Pancreas (tissue), 10 donors: ENCODE results near the gene RAB4B. TPM values are rescaled to one million over a fixed set of nuclear protein-coding genes. Genes with fewer than 3 reads are reported as not detected.

Experiments used
- ATAC-seq, 4 donors: fragments of 200-7000 bp; cut with Tn5 transposase; one replicate each; pipeline versions ENCODE4 v1.8.0 to v1.9.1; 2020; ENCODE audit warnings: mild to moderate bottlenecking in 4 of 4, moderate library complexity in 4 of 4
- DNase-seq, 6 donors: peaks; one replicate each; pipeline ENCODE4 v3.0.0-alpha.2; 2020
- FAIRE-seq: peaks from 2 replicates; lab custom pipeline; 2012; peaks lifted over from hg19 to GRCh38; lab: Jason Lieb, UNC
- H3K27ac ChIP-seq, 4 donors: fragments of 200-600 bp; sonication (generic); 1 replicate in 3 of 4; 2 replicates in 1 of 4; pipeline versions ENCODE4 v1.5.0 to v1.8.0; 2020
- H3K27me3 ChIP-seq, 4 donors: fragments of 200-600 bp; one replicate each; pipeline ENCODE4 v1.8.0; 2021
- H3K36me3 ChIP-seq, 3 donors: fragments of 200-600 bp; sonication (generic) in 1 of 3; one replicate each; pipeline versions ENCODE4 v1.5.0 to v1.8.0; 2020 to 2021
- H3K4me1 ChIP-seq, 3 donors: fragments of 200-600 bp; one replicate each; pipeline ENCODE4 v1.8.0; 2021
- H3K4me3 ChIP-seq, 4 donors: fragments of 200-600 bp; sonication (generic) in 2 of 4; one replicate each; pipeline versions ENCODE4 v1.5.0 to v1.8.0; 2020 to 2021
- H3K9me3 ChIP-seq, 4 donors: fragments of 200-600 bp; one replicate each; pipeline ENCODE4 v1.8.0; 2021
- WGBS, 2 donors: extraction: QIAGEN DNeasy Blood & Tissue Kit; methylation state at CpG; one replicate each; pipeline ENCODE4 v1.1.7; 2013; 5-methylcytosine and 5-hydroxymethylcytosine counted together
- intact Hi-C, 3 donors: fragments of 100-400 bp; cut with DNase I; formaldehyde crosslinking; loops; one replicate each; pipeline versions ENCODE4 v1.11.1 to v1.14.2; 2022
- polyA plus RNA-seq, 2 donors: library from polyadenylated mRNA; stranded (reverse); fragments of 200-250 nt; gene quantifications; one replicate each; pipeline ENCODE4 v1.2.3, GENCODE V29; 2013
- total RNA-seq, 6 donors: library from RNA; stranded (reverse); fragmentation: NEBNext Ultra II Directional in 4 of 6; extraction: Animal tissue kit (Norgen Biotek cat#: 25700) in 4 of 6; gene quantifications; one replicate each; pipeline versions ENCODE4 v1.2.1 to v1.2.4, GENCODE V29; 2021 to 2023
- TF ChIP-seq, protein P1 (sequence below), 4 donors: fragments of 200-600 bp; sonication (generic) in 3 of 4; IDR thresholded peaks; one replicate each; pipeline versions ENCODE4 v1.5.0 to v1.8.0; 2021; ENCODE audit warnings: antibody characterized with exemption in 4 of 4
- donor health status: healthy with polysubstance abuse.
- donor health status: DM: no; HTN: no; CAD: no; lungs with moderate emphysema.
- donor health status: DM: no; HTN: no; CAD: no.
- donor health status: control.
- donor health status: control.
- donor health status: Bipolar disorder and iron deficiency.
- donor health status: DM: yes; HTN: yes; CAD: no.
- donor health status: DM: no; HTN: no; CAD: no.
- donor health status: DM: no; HTN: no; CAD: no.
- donor health status: DM: yes; HTN: yes; CAD: no.

RAB4B gene
- total and polyA plus RNA-seq, 8 donors, result 5.0 to 45.8 (median 10.5) TPM

GRCh38 chr19:40797166-40797962, 19.3 kb downstream of the RAB4B start:
- DNase-seq (no peak), ATAC-seq (no peak), FAIRE-seq (no peak)
- H3K27ac ChIP-seq, result peak overlapping the region; percentile 70 to 92 (median 82)
- TF ChIP-seq, protein P1, sequence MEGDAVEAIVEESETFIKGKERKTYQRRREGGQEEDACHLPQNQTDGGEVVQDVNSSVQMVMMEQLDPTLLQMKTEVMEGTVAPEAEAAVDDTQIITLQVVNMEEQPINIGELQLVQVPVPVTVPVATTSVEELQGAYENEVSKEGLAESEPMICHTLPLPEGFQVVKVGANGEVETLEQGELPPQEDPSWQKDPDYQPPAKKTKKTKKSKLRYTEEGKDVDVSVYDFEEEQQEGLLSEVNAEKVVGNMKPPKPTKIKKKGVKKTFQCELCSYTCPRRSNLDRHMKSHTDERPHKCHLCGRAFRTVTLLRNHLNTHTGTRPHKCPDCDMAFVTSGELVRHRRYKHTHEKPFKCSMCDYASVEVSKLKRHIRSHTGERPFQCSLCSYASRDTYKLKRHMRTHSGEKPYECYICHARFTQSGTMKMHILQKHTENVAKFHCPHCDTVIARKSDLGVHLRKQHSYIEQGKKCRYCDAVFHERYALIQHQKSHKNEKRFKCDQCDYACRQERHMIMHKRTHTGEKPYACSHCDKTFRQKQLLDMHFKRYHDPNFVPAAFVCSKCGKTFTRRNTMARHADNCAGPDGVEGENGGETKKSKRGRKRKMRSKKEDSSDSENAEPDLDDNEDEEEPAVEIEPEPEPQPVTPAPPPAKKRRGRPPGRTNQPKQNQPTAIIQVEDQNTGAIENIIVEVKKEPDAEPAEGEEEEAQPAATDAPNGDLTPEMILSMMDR (IDR thresholded peaks at IDR 0.05), result no peak
- no peaks in the 10 kb centered on the region for H3K36me3 ChIP-seq
- no peaks in the 10 kb centered on the region for H3K27me3 ChIP-seq
- WGBS, 2 donors, result 94 to 96% methylated on average over 14 of the region's 14 CpGs
- intact Hi-C loops, result no loop called here
- H3K4me1 ChIP-seq, result peaks cover 16 to 28% (median 20%) of the 10 kb centered on the region in 3 donors
- H3K4me3 ChIP-seq, result peak overlapping the region in 2 of 4 donors; percentile 31 to 93
- no peaks in the 10 kb centered on the region for H3K9me3 ChIP-seq

- peak overlapping the region; percentile 15 to 93 (median 30) for H3K4me3 ChIP-seq
- no peaks in the 10 kb centered on the region for H3K36me3 ChIP-seq
- H3K27me3 ChIP-seq, result no peaks in the 10 kb centered on the region
- peaks cover 16 to 35% (median 28%) of the 10 kb centered on the region in 3 donors for H3K4me1 ChIP-seq
- TF ChIP-seq, protein P1 (IDR thresholded peaks at IDR 0.05), result peak in 2 of 4 donors; percentile 13 to 18
- 8 to 9% methylated on average over 28 of the region's 28 CpGs for WGBS, 2 donors
- H3K27ac ChIP-seq, result peak overlapping the region; percentile 70 to 92 (median 82)
- DNase-seq (peak; percentile 71 to 89 (median 74)), FAIRE-seq (no peak), ATAC-seq (peak; percentile 29 to 59 (median 54))
- no peaks in the 10 kb centered on the region for H3K9me3 ChIP-seq
- intact Hi-C loops, result no loop called here
Measured at GRCh38 chr19:40797963-40798682, 20.1 kb downstream of the RAB4B start.

GRCh38 chr19:40798683-40799557, 20.9 kb downstream of the RAB4B start, which contains the start of gene EGLN2:
Gene EGLN2 (plus strand): TSS chr19:40799191. CDS start chr19:40800573, 1,382 bp downstream.
- peak within 1 kb of the TSS; percentile 76 to 93 (median 90) for H3K4me3 ChIP-seq
- peak within 1 kb of the TSS; percentile 70 to 92 (median 82) for H3K27ac ChIP-seq
- ATAC-seq, result peak; percentile 86 to 90 (median 86)
- WGBS, 2 donors, result 1% methylated on average over 37 to 103 of the region's 110 CpGs
- no peaks in the 10 kb centered on the region for H3K36me3 ChIP-seq
- FAIRE-seq, result peak; percentile 80
- DNase-seq, result peak; percentile 98 to 100 (median 100)
- TF ChIP-seq, protein P1 (IDR thresholded peaks at IDR 0.05), result no peak
- H3K4me1 ChIP-seq, result peaks cover 23 to 43% (median 36%) of the 10 kb centered on the region in 3 donors
- intact Hi-C loops, result no loop called here
- no peaks in the 10 kb centered on the region for H3K9me3 ChIP-seq
- H3K27me3 ChIP-seq, result no peaks in the 10 kb centered on the region

GRCh38 chr19:40799558-40800338, 21.7 kb downstream of the RAB4B start:
- intact Hi-C loops, result no loop called here
- WGBS, 2 donors, result 2 to 4% methylated on average over 29 to 40 of the region's 40 CpGs
- DNase-seq, result peak in 5 of 6 donors; percentile 39 to 87 (median 61)
- Histone ChIP-seq H3K27me3 (no peaks in the 10 kb centered on the region), H3K27ac (peak overlapping the region; percentile 65 to 92 (median 77)), H3K4me1 (peaks cover 30 to 51% (median 44%) of the 10 kb centered on the region in 3 donors), H3K4me3 (peak overlapping the region; percentile 76 to 93 (median 90)), H3K9me3 (no peaks in the 10 kb centered on the region), H3K36me3 (no peaks in the 10 kb centered on the region)
- TF ChIP-seq, protein P1 (IDR thresholded peaks at IDR 0.05), result no peak
- ATAC-seq, result no peak
- no peak for FAIRE-seq
